ENCODE measurements around the gene PLCB1.
"Not testable (repeated sequence)": the region's sequence is repeated elsewhere in the genome, so short reads cannot be mapped to it uniquely, and the experiment has no call there.

The PLCB1 gene

DNA sequence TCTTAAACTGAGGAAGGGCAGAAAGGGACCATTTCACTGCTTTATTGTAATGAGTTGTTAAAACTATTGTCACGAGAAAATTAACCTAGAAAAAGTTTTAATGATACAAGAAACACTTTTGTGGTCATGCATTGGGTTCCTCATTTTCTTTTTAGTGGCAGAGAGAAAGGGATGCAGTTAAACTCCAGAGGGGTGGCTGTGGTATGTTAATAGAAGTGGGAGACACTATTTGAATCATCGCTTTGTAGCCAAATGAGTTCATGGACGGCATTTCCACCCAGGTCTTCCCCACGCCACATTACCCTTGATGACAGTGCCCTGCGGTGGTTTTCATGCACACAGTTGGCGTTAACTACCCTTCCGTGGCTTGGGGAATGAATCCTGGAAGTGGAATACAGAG, 235.6 kb downstream of the PLCB1 start:
- peaks cover 8% of the 10 kb centered on the region for H3K4me1 Mint-ChIP-seq (ENCODE audit: low read depth)
- H3K4me3 Mint-ChIP-seq: no peak overlapping the region
- no peak overlapping the region for H3K27ac Mint-ChIP-seq

GRCh38 chr20:8368670-8369069, 236.6 kb downstream of the PLCB1 start:
- peaks cover 4% of the 10 kb centered on the region for H3K27me3 Mint-ChIP-seq
- no peaks in the 10 kb centered on the region for H3K9me3 Mint-ChIP-seq (ENCODE audit: low read depth)
- peaks cover 8% of the 10 kb centered on the region for H3K4me1 Mint-ChIP-seq (ENCODE audit: low read depth)
- H3K27ac Mint-ChIP-seq: no peak overlapping the region
- no peaks in the 10 kb centered on the region for H3K36me3 Mint-ChIP-seq
- no peak overlapping the region for H3K4me3 Mint-ChIP-seq

More for the DNA sequence above, 235.6 kb downstream of the PLCB1 start:
- H3K9me3 Mint-ChIP-seq (ENCODE audit: low read depth): no peaks in the 10 kb centered on the region
- H3K27me3 Mint-ChIP-seq: peaks cover 4% of the 10 kb centered on the region
- H3K36me3 Mint-ChIP-seq: no peaks in the 10 kb centered on the region

DNA sequence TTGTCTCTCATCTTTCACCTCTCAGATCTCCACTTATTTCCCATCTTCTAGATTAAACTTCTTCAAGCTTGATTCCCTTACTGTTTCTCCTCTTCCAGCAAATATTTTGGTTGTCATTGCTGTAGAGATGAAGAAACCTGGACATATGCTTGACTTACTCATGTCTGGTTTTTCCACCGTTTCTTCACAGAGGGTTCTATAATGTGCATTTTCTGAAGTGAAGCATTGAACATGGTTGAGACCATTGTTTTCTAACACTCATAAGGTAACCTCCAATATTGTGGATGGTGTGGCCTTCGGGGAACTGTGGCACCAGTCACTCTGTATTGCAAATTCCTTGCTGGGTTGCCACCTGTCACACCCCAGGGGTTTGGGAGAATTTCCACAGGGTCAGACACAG, 237.2 kb downstream of the PLCB1 start:
- no peak overlapping the region for H3K27ac Mint-ChIP-seq

DNA sequence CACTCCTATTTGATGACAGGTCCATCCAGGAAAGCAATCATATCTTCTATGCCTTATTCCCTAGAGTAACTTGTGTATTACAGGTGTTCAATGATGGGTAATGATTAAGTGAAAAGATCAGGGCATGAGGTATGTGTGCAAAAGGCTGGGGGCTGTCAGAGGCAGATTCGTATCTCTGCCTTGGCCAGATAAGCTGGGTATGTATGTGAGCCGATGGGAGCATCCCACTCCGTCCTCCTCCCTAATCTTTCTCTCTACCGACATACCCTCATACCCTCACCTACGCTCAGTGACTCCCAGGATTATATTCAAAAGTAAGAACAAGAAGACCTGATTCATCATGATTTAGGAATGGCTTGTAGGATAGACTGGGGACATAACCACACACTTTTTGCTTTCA, 238.7 kb downstream of the PLCB1 start:
- peaks cover 8% of the 10 kb centered on the region for H3K4me1 Mint-ChIP-seq (ENCODE audit: low read depth)

More for the DNA sequence above, 237.2 kb downstream of the PLCB1 start:
- H3K4me3 Mint-ChIP-seq: no peak overlapping the region
- peaks cover 8% of the 10 kb centered on the region for H3K4me1 Mint-ChIP-seq (ENCODE audit: low read depth)
- no peaks in the 10 kb centered on the region for H3K9me3 Mint-ChIP-seq (ENCODE audit: low read depth)
- H3K27me3 Mint-ChIP-seq: peaks cover 4% of the 10 kb centered on the region
- no peaks in the 10 kb centered on the region for H3K36me3 Mint-ChIP-seq

DNA sequence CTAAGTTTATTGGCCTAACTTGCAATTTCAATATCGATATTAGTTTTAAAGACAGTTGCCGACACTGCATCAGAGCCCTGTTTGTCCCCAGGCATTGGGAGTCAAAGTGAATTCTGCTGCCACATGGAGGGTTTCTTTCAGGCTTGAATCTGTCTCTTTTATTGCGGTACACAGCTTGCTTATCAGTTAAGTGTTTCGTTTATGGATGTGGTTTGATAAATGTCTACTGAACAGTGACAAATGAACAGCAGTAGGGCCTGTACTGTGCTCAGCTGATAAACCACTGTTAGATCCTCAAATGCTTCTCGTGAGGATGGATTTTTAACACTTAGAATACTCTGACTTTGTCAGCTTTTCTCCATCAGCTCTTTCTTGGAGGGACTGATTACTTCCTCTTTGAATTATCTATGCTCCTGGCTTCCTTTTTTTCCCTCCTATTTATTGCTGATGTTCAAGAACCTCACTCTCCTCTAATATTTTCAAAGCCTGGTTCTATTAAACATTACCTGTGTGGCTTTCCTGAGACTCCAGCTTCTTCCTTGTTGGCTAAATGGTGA, 240.8 kb downstream of the PLCB1 start:
- Mint-ChIP-seq H3K9me3 (ENCODE audit: low read depth) (no peaks in the 10 kb centered on the region), H3K4me1 (ENCODE audit: low read depth) (peaks cover 8% of the 10 kb centered on the region), H3K36me3 (no peaks in the 10 kb centered on the region), H3K27ac (no peak overlapping the region), H3K4me3 (no peak overlapping the region), H3K27me3 (peaks cover 3% of the 10 kb centered on the region)

More for the DNA sequence above, 238.7 kb downstream of the PLCB1 start:
- Mint-ChIP-seq H3K36me3 (no peaks in the 10 kb centered on the region), H3K9me3 (ENCODE audit: low read depth) (no peaks in the 10 kb centered on the region), H3K27ac (no peak overlapping the region), H3K4me3 (no peak overlapping the region), H3K27me3 (peaks cover 4% of the 10 kb centered on the region)

DNA sequence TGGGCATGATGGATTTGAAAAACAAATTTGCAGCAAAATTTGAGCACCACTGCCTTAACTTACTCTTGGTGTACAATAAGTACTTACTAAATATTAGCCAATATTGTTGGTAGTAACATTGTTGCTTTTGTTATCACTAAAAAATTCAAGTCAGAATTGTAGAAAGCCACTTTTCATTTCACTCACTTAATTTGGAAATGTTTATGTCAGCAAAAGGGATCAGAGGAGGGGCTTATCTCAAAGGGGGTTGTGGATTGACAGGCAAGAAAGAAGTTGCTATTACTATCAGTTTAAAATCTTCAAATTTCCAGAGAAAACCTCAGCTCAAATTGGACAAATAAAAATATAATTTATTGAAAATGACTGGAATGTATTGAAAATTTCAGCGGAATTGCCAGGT, 241.5 kb downstream of the PLCB1 start:
- H3K36me3 Mint-ChIP-seq: no peaks in the 10 kb centered on the region
- no peak overlapping the region for H3K27ac Mint-ChIP-seq
- H3K4me1 Mint-ChIP-seq (ENCODE audit: low read depth): peaks cover 8% of the 10 kb centered on the region
- H3K27me3 Mint-ChIP-seq: peaks cover 2% of the 10 kb centered on the region
- no peak overlapping the region for H3K4me3 Mint-ChIP-seq
- H3K9me3 Mint-ChIP-seq (ENCODE audit: low read depth): no peaks in the 10 kb centered on the region

DNA sequence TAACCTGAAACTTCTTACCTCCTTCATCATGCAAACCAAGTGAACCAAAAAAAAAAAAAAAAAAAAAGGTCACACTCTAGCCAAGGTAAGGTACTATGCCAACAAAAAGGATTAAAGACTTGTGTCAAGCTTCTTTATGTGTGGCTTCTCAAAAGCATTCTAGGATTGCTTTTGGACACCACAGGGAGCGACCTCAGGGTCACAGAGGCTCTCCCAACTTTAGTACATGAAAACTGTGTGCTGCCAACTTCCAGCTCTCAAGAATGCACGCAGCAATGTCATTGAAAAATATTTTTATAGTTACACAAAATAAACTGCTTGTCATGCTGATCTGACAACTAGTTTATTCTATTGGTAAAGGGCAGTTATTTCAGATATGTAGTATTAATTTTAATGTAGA, 243.8 kb downstream of the PLCB1 start:
- Mint-ChIP-seq H3K4me1 (ENCODE audit: low read depth) (no peaks in the 10 kb centered on the region), H3K27me3 (no peaks in the 10 kb centered on the region), H3K4me3 (no peak overlapping the region), H3K36me3 (no peaks in the 10 kb centered on the region), H3K27ac (no peak overlapping the region), H3K9me3 (ENCODE audit: low read depth) (no peaks in the 10 kb centered on the region)

DNA sequence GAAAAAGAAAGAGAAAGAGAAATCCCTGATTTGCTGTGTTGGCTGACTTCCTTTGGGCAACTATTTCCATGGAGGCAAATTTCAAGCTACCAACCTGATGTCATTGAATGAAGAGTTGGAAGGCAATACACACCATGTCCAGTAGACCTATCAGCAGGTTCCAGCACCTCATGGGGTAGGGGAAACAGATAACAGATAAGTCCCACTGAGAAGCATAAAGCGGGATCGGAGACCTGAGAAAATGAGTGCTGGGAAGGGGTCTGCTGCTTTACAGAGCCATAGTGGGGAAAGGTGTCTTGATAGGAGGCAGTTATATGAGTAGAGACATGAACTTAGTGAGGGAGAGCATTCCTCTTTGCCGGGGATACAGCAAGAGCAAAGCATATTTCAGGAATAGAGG, 244.9 kb downstream of the PLCB1 start:
- H3K27me3 Mint-ChIP-seq: no peaks in the 10 kb centered on the region
- H3K4me3 Mint-ChIP-seq: no peak overlapping the region
- no peaks in the 10 kb centered on the region for H3K4me1 Mint-ChIP-seq (ENCODE audit: low read depth)
- H3K27ac Mint-ChIP-seq: no peak overlapping the region
- no peaks in the 10 kb centered on the region for H3K9me3 Mint-ChIP-seq (ENCODE audit: low read depth)
- no peaks in the 10 kb centered on the region for H3K36me3 Mint-ChIP-seq

DNA sequence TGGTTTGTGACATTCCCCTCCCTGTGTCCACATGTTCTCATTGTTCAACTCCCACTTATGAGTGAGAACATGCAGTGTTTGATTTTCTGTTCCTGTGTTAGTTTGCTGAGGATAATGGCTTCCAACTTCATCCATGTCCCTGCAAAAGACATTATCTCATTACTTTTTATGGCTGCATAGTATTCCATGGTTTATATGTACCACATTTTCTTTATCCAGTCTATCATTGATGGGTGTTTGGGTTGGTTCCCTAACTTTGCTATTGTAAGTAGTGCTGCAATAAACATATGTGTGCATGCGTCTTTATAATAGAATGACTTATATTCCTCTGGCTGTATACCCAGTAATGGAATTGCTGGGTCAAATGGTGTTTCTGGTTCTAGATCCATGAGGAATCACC, 247.1 kb downstream of the PLCB1 start:
- not testable (repeated sequence) for H3K36me3 Mint-ChIP-seq; H3K27ac Mint-ChIP-seq; H3K9me3 Mint-ChIP-seq (ENCODE audit: low read depth); H3K4me3 Mint-ChIP-seq; H3K27me3 Mint-ChIP-seq; H3K4me1 Mint-ChIP-seq (ENCODE audit: low read depth)

- H3K9me3 Mint-ChIP-seq (ENCODE audit: low read depth): no peaks in the 10 kb centered on the region
- H3K27me3 Mint-ChIP-seq: no peaks in the 10 kb centered on the region
- H3K36me3 Mint-ChIP-seq: no peaks in the 10 kb centered on the region
- no peak overlapping the region for H3K27ac Mint-ChIP-seq
- H3K4me3 Mint-ChIP-seq: no peak overlapping the region
- no peaks in the 10 kb centered on the region for H3K4me1 Mint-ChIP-seq (ENCODE audit: low read depth)
Observed at GRCh38 chr20:8385247-8385646, 253.2 kb downstream of the PLCB1 start.

DNA sequence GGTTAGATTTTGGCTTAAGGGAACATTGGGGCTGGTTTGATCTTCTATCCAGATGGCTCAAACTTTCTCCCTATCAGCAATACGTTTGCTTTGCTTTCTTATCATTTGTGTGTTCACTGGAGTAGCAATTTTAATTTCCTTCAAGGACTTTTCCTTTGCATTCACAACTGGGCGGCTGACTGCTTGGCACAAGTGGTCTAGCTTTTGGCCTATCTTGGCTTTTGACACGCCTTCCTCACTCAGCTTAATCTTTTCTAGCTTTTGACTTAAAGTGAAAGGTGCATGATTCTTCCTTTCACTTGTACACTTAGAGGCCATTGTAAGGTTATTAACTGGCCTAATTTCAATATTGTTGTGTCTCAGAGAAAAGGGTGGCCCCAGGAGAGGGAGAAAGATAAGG, 254.9 kb downstream of the PLCB1 start:
- no peak overlapping the region for H3K4me3 Mint-ChIP-seq
- H3K36me3 Mint-ChIP-seq: no peaks in the 10 kb centered on the region
- H3K27me3 Mint-ChIP-seq: no peaks in the 10 kb centered on the region
- no peak overlapping the region for H3K27ac Mint-ChIP-seq
- no peaks in the 10 kb centered on the region for H3K4me1 Mint-ChIP-seq (ENCODE audit: low read depth)
- no peaks in the 10 kb centered on the region for H3K9me3 Mint-ChIP-seq (ENCODE audit: low read depth)

DNA sequence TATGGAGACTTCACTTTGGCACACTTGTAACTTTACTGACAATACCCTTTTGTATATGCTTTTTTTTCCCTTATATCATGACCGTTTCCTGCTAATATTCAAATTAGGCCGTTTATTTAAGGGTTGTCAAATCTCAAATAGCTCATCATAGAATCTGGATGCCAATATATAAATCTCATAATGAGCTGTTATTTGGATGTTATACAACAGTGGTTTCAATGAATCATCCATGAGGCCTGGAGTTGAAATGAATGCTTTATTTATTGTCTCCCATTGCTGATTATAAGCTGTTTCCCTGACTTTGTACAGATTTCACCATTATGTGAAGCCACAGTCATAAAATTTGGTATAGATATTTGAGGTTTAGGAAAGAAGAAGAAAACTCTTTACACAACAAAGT, 256.1 kb downstream of the PLCB1 start:
- H3K27me3 Mint-ChIP-seq: no peaks in the 10 kb centered on the region
- H3K4me3 Mint-ChIP-seq: no peak overlapping the region
- H3K27ac Mint-ChIP-seq: no peak overlapping the region
- H3K9me3 Mint-ChIP-seq (ENCODE audit: low read depth): no peaks in the 10 kb centered on the region
- no peaks in the 10 kb centered on the region for H3K36me3 Mint-ChIP-seq
- H3K4me1 Mint-ChIP-seq (ENCODE audit: low read depth): no peaks in the 10 kb centered on the region

DNA sequence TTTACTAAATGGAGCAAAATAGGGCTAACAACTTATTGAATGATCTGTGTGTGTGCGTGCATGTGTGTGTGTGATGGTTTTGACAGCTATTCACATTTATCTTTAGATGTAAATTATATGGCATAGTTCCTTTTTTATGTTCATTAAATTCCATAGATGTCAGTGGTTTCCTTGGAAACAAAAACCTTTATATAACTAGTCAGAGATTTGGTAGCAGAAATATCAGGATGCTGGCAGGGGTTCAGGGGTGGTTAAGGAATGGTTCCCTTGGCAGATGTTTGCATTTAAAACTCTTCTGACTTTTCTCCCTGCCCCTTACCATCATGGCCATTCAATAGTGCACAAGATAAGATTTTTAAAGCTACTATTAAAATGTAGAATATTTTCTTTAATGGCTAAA, 256.6 kb downstream of the PLCB1 start:
- Mint-ChIP-seq H3K27ac (no peak overlapping the region), H3K36me3 (no peaks in the 10 kb centered on the region), H3K27me3 (no peaks in the 10 kb centered on the region), H3K9me3 (ENCODE audit: low read depth) (no peaks in the 10 kb centered on the region), H3K4me3 (no peak overlapping the region), H3K4me1 (ENCODE audit: low read depth) (no peaks in the 10 kb centered on the region)

GRCh38 chr20:8389381-8390036, 257.4 kb downstream of the PLCB1 start:
- no peaks in the 10 kb centered on the region for H3K9me3 Mint-ChIP-seq (ENCODE audit: low read depth)
- H3K36me3 Mint-ChIP-seq: no peaks in the 10 kb centered on the region
- no peak overlapping the region for H3K4me3 Mint-ChIP-seq
- no peaks in the 10 kb centered on the region for H3K4me1 Mint-ChIP-seq (ENCODE audit: low read depth)
- H3K27me3 Mint-ChIP-seq: no peaks in the 10 kb centered on the region
- no peak overlapping the region for H3K27ac Mint-ChIP-seq

DNA sequence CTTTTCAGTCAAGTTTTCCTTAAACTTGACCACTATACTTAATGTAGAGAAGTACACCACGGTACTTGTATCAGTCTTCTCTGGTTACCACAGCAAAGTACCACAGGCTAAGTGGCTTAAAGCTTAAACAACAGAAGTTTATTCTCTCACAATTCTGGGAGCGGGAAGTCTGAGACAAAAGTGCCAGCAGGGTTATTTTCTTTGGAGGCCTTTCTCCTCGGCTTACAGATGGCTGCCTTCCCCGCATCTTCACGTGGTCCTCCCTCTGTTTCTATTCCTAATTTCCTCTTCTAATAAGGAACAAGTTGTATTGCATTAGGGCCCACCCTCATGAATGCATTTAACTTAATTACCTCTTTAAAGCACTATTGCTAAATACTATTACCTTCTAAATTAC, 258.0 kb downstream of the PLCB1 start:
- no peaks in the 10 kb centered on the region for H3K4me1 Mint-ChIP-seq (ENCODE audit: low read depth)
- H3K36me3 Mint-ChIP-seq: no peaks in the 10 kb centered on the region
- no peak overlapping the region for H3K27ac Mint-ChIP-seq
- no peak overlapping the region for H3K4me3 Mint-ChIP-seq
- no peaks in the 10 kb centered on the region for H3K9me3 Mint-ChIP-seq (ENCODE audit: low read depth)
- no peaks in the 10 kb centered on the region for H3K27me3 Mint-ChIP-seq

DNA sequence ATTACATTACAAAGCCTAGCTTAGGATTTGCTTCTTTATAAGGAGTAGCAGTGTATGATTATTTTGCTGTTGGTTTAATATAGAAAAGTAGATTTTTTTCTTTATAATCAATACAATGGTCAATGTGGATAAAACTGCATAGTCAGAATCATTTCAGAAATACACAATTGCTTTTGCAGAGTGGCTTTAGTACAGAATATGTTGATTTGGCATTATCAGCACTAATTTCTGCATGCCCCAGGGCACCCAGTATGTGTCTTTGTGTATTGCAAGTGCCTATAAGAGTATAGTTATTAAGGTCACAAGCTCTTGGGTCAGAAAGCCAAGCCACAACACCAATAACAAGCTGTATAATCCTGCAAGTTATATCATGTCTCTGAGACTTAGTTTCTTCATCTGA, 258.4 kb downstream of the PLCB1 start:
- Mint-ChIP-seq H3K4me3 (no peak overlapping the region), H3K27me3 (no peaks in the 10 kb centered on the region), H3K36me3 (no peaks in the 10 kb centered on the region), H3K27ac (no peak overlapping the region), H3K9me3 (ENCODE audit: low read depth) (no peaks in the 10 kb centered on the region), H3K4me1 (ENCODE audit: low read depth) (no peaks in the 10 kb centered on the region)

Data from activated naive CD8-positive, alpha-beta T cell (primary cell).